ENCODE results near the gene CDC73. TPM values are rescaled to one million over a fixed set of nuclear protein-coding genes. Genes with fewer than 3 reads are reported as not detected.

CDC73 gene
- total and polyA plus RNA-seq, 9 of the 15 experiments (the other 6 are each of a cell fraction or from before 2014, with no cell fraction given), result 19.0 to 61.7 (median 30.1) TPM

DNA sequence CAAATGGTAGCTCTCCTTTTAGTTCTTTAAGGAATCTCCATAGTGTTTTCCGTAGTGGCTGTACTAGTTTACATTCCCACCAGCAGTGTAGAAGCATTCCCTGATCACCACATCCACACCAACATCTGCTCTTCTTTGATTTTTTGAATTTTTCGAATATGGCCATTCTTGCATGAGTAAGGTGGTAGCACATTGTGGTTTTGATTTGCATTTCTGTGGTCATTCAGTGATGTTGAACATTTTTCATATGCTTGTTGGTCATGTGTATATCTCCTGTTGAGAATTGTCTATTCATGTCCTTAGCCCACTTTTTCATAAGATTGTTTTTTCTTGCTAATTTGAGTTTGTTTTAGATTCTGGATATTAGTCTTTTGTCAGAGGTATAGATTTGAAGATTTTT is 149.2 kb downstream of the CDC73 start (continued):
- no peak for TF ChIP-seq SP2 (IDR thresholded peaks at IDR 0.05; ENCODE audit: extremely low read depth, low read depth, low read length, poor library complexity, severe bottlenecking)
- no peak for TF ChIP-seq NFIC (IDR thresholded peaks at IDR 0.05)
- no peak for TF ChIP-seq RHOXF2B (CRISPR knock-in tag; conservative IDR thresholded peaks at IDR 0.05)

DNA sequence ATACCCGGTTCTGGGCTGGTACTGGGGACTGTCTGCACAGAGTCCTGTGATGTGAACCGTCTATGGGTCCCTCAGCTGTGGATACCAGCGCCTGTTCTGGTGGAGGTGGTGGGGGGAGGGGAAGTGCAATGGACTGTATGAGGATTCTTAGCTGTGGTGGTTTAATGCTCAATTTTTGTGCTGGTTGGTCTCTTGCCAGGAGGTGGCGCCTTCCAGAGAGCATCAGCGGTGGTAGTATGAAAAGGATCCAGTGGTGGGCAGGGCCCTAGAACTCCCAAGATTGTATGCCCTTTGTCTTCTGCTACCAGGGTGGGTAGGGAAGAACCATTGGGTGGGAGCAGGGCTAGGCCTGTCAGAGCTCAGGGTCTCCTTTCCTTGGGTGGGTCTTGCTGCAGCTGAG is 153.9 kb downstream of the CDC73 start:
- Histone ChIP-seq H3K27ac (ENCODE audit: extremely low read depth, low read depth, low read length) (no peak overlapping the region), H3K4me2 (ENCODE audit: insufficient read depth, low read length) (no peak overlapping the region), H3K9ac (ENCODE audit: insufficient read depth in 1 of 2, low read depth in 2 of 2, low read length in 2 of 2) (no peak overlapping the region), H3K9me1 (ENCODE audit: control insufficient read depth, insufficient read depth, low read length) (no peaks in the 10 kb centered on the region), H2AFZ (ENCODE audit: low read depth, low read length) (no peak overlapping the region), H3K9me3 (replicated peaks; ENCODE audit: control insufficient read depth, insufficient read depth, low read depth, low read length) (no peaks in the 10 kb centered on the region), H3K27me3 (ENCODE audit: control insufficient read depth in 2 of 2, insufficient read depth in 2 of 2, low read length in 2 of 2) (no peaks in the 10 kb centered on the region), H3K4me1 (replicated peaks in 1 of 2; ENCODE audit: control insufficient read depth in 2 of 2, insufficient read depth in 2 of 2, low read length in 2 of 2) (no peaks in the 10 kb centered on the region), H3K36me3 (ENCODE audit: control insufficient read depth, insufficient read depth, low read length) (no peaks in the 10 kb centered on the region), H3K4me3 (no peak overlapping the region), H3K79me2 (ENCODE audit: control insufficient read depth, insufficient read depth, low read length) (no peaks in the 10 kb centered on the region), H4K20me1 (replicated peaks; ENCODE audit: control insufficient read depth, insufficient read depth, low read length) (no peaks in the 10 kb centered on the region)
- BruUV-seq (replicated peaks), result no TSS peak
- DNase-seq (ENCODE audit: extremely low read depth in 1 of 4, low spot score in 3 of 4) (peak in 1 of 4 experiments; percentile 32), ATAC-seq (peak; percentile 89), FAIRE-seq (no peak)
- CTCF ChIA-PET (ENCODE audit: low intra/inter-chr PET ratio), result no interaction called here
- in situ Hi-C loops (cut with MboI), result no loop called here
- TF ChIP-seq, protein P1, sequence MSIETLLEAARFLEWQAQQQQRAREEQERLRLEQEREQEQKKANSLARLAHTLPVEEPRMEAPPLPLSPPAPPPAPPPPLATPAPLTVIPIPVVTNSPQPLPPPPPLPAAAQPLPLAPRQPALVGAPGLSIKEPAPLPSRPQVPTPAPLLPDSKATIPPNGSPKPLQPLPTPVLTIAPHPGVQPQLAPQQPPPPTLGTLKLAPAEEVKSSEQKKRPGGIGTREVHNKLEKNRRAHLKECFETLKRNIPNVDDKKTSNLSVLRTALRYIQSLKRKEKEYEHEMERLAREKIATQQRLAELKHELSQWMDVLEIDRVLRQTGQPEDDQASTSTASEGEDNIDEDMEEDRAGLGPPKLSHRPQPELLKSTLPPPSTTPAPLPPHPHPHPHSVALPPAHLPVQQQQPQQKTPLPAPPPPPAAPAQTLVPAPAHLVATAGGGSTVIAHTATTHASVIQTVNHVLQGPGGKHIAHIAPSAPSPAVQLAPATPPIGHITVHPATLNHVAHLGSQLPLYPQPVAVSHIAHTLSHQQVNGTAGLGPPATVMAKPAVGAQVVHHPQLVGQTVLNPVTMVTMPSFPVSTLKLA (conservative IDR thresholded peaks at IDR 0.05), result no peak
- TF ChIP-seq, protein P2, sequence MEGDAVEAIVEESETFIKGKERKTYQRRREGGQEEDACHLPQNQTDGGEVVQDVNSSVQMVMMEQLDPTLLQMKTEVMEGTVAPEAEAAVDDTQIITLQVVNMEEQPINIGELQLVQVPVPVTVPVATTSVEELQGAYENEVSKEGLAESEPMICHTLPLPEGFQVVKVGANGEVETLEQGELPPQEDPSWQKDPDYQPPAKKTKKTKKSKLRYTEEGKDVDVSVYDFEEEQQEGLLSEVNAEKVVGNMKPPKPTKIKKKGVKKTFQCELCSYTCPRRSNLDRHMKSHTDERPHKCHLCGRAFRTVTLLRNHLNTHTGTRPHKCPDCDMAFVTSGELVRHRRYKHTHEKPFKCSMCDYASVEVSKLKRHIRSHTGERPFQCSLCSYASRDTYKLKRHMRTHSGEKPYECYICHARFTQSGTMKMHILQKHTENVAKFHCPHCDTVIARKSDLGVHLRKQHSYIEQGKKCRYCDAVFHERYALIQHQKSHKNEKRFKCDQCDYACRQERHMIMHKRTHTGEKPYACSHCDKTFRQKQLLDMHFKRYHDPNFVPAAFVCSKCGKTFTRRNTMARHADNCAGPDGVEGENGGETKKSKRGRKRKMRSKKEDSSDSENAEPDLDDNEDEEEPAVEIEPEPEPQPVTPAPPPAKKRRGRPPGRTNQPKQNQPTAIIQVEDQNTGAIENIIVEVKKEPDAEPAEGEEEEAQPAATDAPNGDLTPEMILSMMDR (IDR thresholded peaks at IDR 0.05 in 2 of 3, conservative IDR thresholded peaks at IDR 0.05 in 1 of 3; ENCODE audit: insufficient read depth in 2 of 3, low read depth in 1 of 3, low read length in 3 of 3), result peak; percentile 29 to 48 (median 34); a peak in 4 of 6 replicates
- TF ChIP-seq, protein P3, sequence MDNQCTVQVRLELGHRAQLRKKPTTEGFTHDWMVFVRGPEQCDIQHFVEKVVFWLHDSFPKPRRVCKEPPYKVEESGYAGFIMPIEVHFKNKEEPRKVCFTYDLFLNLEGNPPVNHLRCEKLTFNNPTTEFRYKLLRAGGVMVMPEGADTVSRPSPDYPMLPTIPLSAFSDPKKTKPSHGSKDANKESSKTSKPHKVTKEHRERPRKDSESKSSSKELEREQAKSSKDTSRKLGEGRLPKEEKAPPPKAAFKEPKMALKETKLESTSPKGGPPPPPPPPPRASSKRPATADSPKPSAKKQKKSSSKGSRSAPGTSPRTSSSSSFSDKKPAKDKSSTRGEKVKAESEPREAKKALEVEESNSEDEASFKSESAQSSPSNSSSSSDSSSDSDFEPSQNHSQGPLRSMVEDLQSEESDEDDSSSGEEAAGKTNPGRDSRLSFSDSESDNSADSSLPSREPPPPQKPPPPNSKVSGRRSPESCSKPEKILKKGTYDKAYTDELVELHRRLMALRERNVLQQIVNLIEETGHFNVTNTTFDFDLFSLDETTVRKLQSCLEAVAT (IDR thresholded peaks at IDR 0.05), result no peak
- TF ChIP-seq SMC3 (conservative IDR thresholded peaks at IDR 0.05; ENCODE audit: insufficient read depth, low read depth, low read length), result 0 out of 2 replicates have a peak, but pooled peaks have one; percentile 9
- peak in 1 of 2 experiments; percentile 8; a peak in 1 of 4 replicates for TF ChIP-seq RAD21 (CRISPR knock-in tag; conservative IDR thresholded peaks at IDR 0.05 in 1 of 2, IDR thresholded peaks at IDR 0.05 in 1 of 2)
- no peak for TF ChIP-seq FIP1L1 (IDR thresholded peaks at IDR 0.05; ENCODE audit: low read depth, low read length, poor library complexity, severe bottlenecking)
- no peak for TF ChIP-seq THRAP3 (IDR thresholded peaks at IDR 0.05; ENCODE audit: borderline replicate concordance)
- no peak for TF ChIP-seq MCM5 (IDR thresholded peaks at IDR 0.05; ENCODE audit: low read depth)
- TF ChIP-seq IRF2 (CRISPR knock-in tag; IDR thresholded peaks at IDR 0.05), result no peak
- TF ChIP-seq, protein P4, sequence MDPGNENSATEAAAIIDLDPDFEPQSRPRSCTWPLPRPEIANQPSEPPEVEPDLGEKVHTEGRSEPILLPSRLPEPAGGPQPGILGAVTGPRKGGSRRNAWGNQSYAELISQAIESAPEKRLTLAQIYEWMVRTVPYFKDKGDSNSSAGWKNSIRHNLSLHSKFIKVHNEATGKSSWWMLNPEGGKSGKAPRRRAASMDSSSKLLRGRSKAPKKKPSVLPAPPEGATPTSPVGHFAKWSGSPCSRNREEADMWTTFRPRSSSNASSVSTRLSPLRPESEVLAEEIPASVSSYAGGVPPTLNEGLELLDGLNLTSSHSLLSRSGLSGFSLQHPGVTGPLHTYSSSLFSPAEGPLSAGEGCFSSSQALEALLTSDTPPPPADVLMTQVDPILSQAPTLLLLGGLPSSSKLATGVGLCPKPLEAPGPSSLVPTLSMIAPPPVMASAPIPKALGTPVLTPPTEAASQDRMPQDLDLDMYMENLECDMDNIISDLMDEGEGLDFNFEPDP (CRISPR knock-in tag; IDR thresholded peaks at IDR 0.05), result no peak
- TF ChIP-seq ZNF3 (CRISPR knock-in tag; IDR thresholded peaks at IDR 0.05), result no peak
- intact Hi-C loops (cut with micrococcal nuclease), result no loop called here
- WGBS (ENCODE audit: insufficient coverage, low coverage, missing lambda C conversion rate), result 31% methylated on average over 4 of the region's 5 CpGs
- POLR2A ChIA-PET, result no interaction called here
